Activated CD4-positive, alpha-beta T cell treated with anti-CD3 and anti-CD28 coated beads for 36 hours (primary cell): ENCODE results near the gene ODC1. TPM values are rescaled to one million over a fixed set of nuclear protein-coding genes. Genes with fewer than 3 reads are reported as not detected.
A peak's percentile ranks its signal among the peaks of the same experiment; 100 is the strongest.

Experiments
- ATAC-seq: fragments of 200-7000 bp; cut with Tn5 transposase; one replicate; pipeline ENCODE4 v1.10.0; 2021; ENCODE audit warnings: mild to moderate bottlenecking, moderate library complexity
- CTCF ChIA-PET: fragments of 350-600 bp; sonication (Branson Sonifier 250); formaldehyde crosslinking; loops from one replicate; lab custom pipeline; 2021; ENCODE audit warnings: antibody characterized with exemption; lab: Charles Lee
- POLR2A ChIA-PET: fragments of 350-600 bp; sonication (Branson Sonifier 250); formaldehyde crosslinking; loops from one replicate; lab custom pipeline; 2021; ENCODE audit warnings: antibody characterized with exemption, inconsistent platforms; lab: Charles Lee
- DNase-seq: peaks from one replicate; pipeline ENCODE4 v3.0.0-alpha.2; 2020
- H3K27ac Mint-ChIP-seq: one replicate; pipeline ENCODE4 v1.8.0; 2021; ENCODE audit warnings: mixed read lengths
- H3K27me3 Mint-ChIP-seq: one replicate; pipeline ENCODE4 v1.8.0; 2021; ENCODE audit warnings: mixed read lengths
- H3K36me3 Mint-ChIP-seq: one replicate; pipeline ENCODE4 v1.8.0; 2021; ENCODE audit warnings: low read depth, mixed read lengths
- H3K4me1 Mint-ChIP-seq: one replicate; pipeline ENCODE4 v1.8.0; 2021; ENCODE audit warnings: mixed read lengths
- H3K4me3 Mint-ChIP-seq: one replicate; pipeline ENCODE4 v1.8.0; 2021; ENCODE audit warnings: mild to moderate bottlenecking, moderate library complexity, mixed read lengths
- H3K9me3 Mint-ChIP-seq: one replicate; pipeline ENCODE4 v1.8.0; 2021; ENCODE audit warnings: low read depth, mixed read lengths
- intact Hi-C, 2 experiments: fragments of 100-400 bp; cut with DNase I in 1 of 2; cut with micrococcal nuclease in 1 of 2; formaldehyde crosslinking; loops; one replicate each; pipeline versions ENCODE4 v1.14.2 to v1.15.1; 2022 to 2024; cut with DNase I, micrococcal nuclease
- total RNA-seq, 2 experiments: library from RNA; stranded (reverse); gene quantifications; one replicate each; pipeline ENCODE4 v1.2.3, GENCODE V29; 2021

ODC1 gene
- total RNA-seq, 2 experiments from 2014 or later, result 158 to 170 TPM

- intact Hi-C loops, result no loop called here
- ATAC-seq, result no peak
Observed at GRCh38 chr2:10478298-10478625, 30.1 kb upstream of the ODC1 start.

GRCh38 chr2:10477443-10478297 lies 29.5 kb upstream of the ODC1 start:
- ATAC-seq, result peak; percentile 61

More at GRCh38 chr2:10478298-10478625, 30.1 kb upstream of the ODC1 start:
- Mint-ChIP-seq H3K4me3 (no peak overlapping the region), H3K9me3 (no peaks in the 10 kb centered on the region), H3K27me3 (no peaks in the 10 kb centered on the region), H3K27ac (no peak overlapping the region), H3K4me1 (peaks cover 19% of the 10 kb centered on the region), H3K36me3 (no peaks in the 10 kb centered on the region)
- ChIA-PET POLR2A (no interaction called here), CTCF (no interaction called here)
- DNase-seq, result no peak

GRCh38 chr2:10476723-10477442 lies 28.8 kb upstream of the ODC1 start:
- POLR2A ChIA-PET, result no interaction called here
- intact Hi-C loops, result no loop called here
- Mint-ChIP-seq H3K9me3 (no peaks in the 10 kb centered on the region), H3K4me3 (no peak overlapping the region), H3K36me3 (no peaks in the 10 kb centered on the region), H3K4me1 (peaks cover 19% of the 10 kb centered on the region), H3K27me3 (no peaks in the 10 kb centered on the region), H3K27ac (peak overlapping the region; percentile 62)
- DNase-seq, result no peak
- CTCF ChIA-PET, result no interaction called here
- peak; percentile 49 for ATAC-seq

More at GRCh38 chr2:10477443-10478297, 29.5 kb upstream of the ODC1 start:
- POLR2A ChIA-PET, result no interaction called here
- Mint-ChIP-seq H3K4me3 (no peak overlapping the region), H3K27me3 (no peaks in the 10 kb centered on the region), H3K36me3 (no peaks in the 10 kb centered on the region), H3K9me3 (no peaks in the 10 kb centered on the region), H3K27ac (peak overlapping the region; percentile 62), H3K4me1 (peaks cover 19% of the 10 kb centered on the region)
- DNase-seq, result no peak
- intact Hi-C loops, result no loop called here
- CTCF ChIA-PET, result no interaction called here

GRCh38 chr2:10475811-10476660 lies 27.9 kb upstream of the ODC1 start:
- ChIA-PET CTCF (interaction anchor here (0.7 kb wide), 1 partner anchor 258 kb away, joined by 3 read pairs; no protein-coding TSS in a partner anchor), POLR2A (no interaction called here)
- H3K27me3 Mint-ChIP-seq, result no peaks in the 10 kb centered on the region
- H3K9me3 Mint-ChIP-seq, result no peaks in the 10 kb centered on the region
- intact Hi-C loops, result no loop called here
- no peaks in the 10 kb centered on the region for H3K36me3 Mint-ChIP-seq
- peaks cover 19% of the 10 kb centered on the region for H3K4me1 Mint-ChIP-seq
- no peak overlapping the region for H3K4me3 Mint-ChIP-seq
- no peak for DNase-seq
- H3K27ac Mint-ChIP-seq, result no peak overlapping the region
- ATAC-seq, result no peak

GRCh38 chr2:10475221-10475722 lies 27.1 kb upstream of the ODC1 start:
- DNase-seq (no peak), ATAC-seq (no peak)
- Mint-ChIP-seq H3K4me3 (no peak overlapping the region), H3K27ac (no peak overlapping the region), H3K4me1 (peaks cover 19% of the 10 kb centered on the region), H3K9me3 (no peaks in the 10 kb centered on the region), H3K27me3 (no peaks in the 10 kb centered on the region), H3K36me3 (no peaks in the 10 kb centered on the region)
- intact Hi-C loops, result no loop called here
- CTCF ChIA-PET, result interaction anchor here (0.7 kb wide), 1 partner anchor 259 kb away, joined by 3 read pairs; no protein-coding TSS in a partner anchor
- POLR2A ChIA-PET, result no interaction called here

GRCh38 chr2:10473121-10473756 lies 25.1 kb upstream of the ODC1 start:
- Mint-ChIP-seq H3K9me3 (no peaks in the 10 kb centered on the region), H3K27ac (no peak overlapping the region), H3K36me3 (no peaks in the 10 kb centered on the region), H3K4me3 (no peak overlapping the region), H3K4me1 (peaks cover 15% of the 10 kb centered on the region), H3K27me3 (no peaks in the 10 kb centered on the region)
- ATAC-seq (no peak), DNase-seq (no peak)
- ChIA-PET POLR2A (no interaction called here), CTCF (interaction anchor here (0.6 kb wide), 1 partner anchor 332 kb away, joined by 3 read pairs; no protein-coding TSS in a partner anchor)
- intact Hi-C loops, result no loop called here

GRCh38 chr2:10471955-10472354 lies 23.8 kb upstream of the ODC1 start:
- Mint-ChIP-seq H3K27ac (no peak overlapping the region), H3K4me1 (peaks cover 2% of the 10 kb centered on the region), H3K4me3 (no peak overlapping the region), H3K27me3 (no peaks in the 10 kb centered on the region), H3K9me3 (no peaks in the 10 kb centered on the region), H3K36me3 (no peaks in the 10 kb centered on the region)
- POLR2A ChIA-PET, result no interaction called here
- intact Hi-C loops, result no loop called here
- CTCF ChIA-PET, result interaction anchor here (1.0 to 1.2 kb wide), 3 partner anchors 24 to 415 kb away, joined by 3 to 4 read pairs (median 3); partner anchors contain the start of gene ODC1
- ATAC-seq (no peak), DNase-seq (no peak)

- CTCF ChIA-PET, result interaction anchor here (0.7 to 1.2 kb wide), 4 partner anchors 24 to 414 kb away, joined by 3 to 4 read pairs (median 4); partner anchors contain the start of gene ODC1
- Mint-ChIP-seq H3K27me3 (no peaks in the 10 kb centered on the region), H3K4me1 (no peaks in the 10 kb centered on the region), H3K4me3 (no peak overlapping the region), H3K27ac (no peak overlapping the region), H3K36me3 (no peaks in the 10 kb centered on the region), H3K9me3 (no peaks in the 10 kb centered on the region)
- intact Hi-C loops, result no loop called here
- POLR2A ChIA-PET, result no interaction called here
- ATAC-seq, result no peak
- no peak for DNase-seq
Observed at GRCh38 chr2:10471046-10471571, 23.0 kb upstream of the ODC1 start.

GRCh38 chr2:10469955-10470608 lies 22.0 kb upstream of the ODC1 start:
- ATAC-seq (no peak), DNase-seq (no peak)
- intact Hi-C loops, result no loop called here
- Mint-ChIP-seq H3K36me3 (no peaks in the 10 kb centered on the region), H3K4me1 (no peaks in the 10 kb centered on the region), H3K9me3 (no peaks in the 10 kb centered on the region), H3K27ac (no peak overlapping the region), H3K27me3 (no peaks in the 10 kb centered on the region), H3K4me3 (no peak overlapping the region)
- CTCF ChIA-PET, result no interaction called here
- POLR2A ChIA-PET, result no interaction called here

- intact Hi-C loops, result no loop called here
- H3K27ac Mint-ChIP-seq, result no peak overlapping the region
- no peak for ATAC-seq
- no peak for DNase-seq
- POLR2A ChIA-PET, result no interaction called here
- no peaks in the 10 kb centered on the region for H3K4me1 Mint-ChIP-seq
- no peaks in the 10 kb centered on the region for H3K27me3 Mint-ChIP-seq
- H3K36me3 Mint-ChIP-seq, result no peaks in the 10 kb centered on the region
- H3K4me3 Mint-ChIP-seq, result no peak overlapping the region
- CTCF ChIA-PET, result no interaction called here
- H3K9me3 Mint-ChIP-seq, result no peaks in the 10 kb centered on the region
Observed at GRCh38 chr2:10469301-10469700, 21.2 kb upstream of the ODC1 start.
